H1 (cell line): ENCODE measurements around the gene NRM.
A peak's percentile ranks its signal among the peaks of the same experiment; 100 is the strongest.

ENCODE experiments used
- CREB1 ChIP-seq: IDR thresholded peaks from 2 replicates; pipeline ENCODE4 v1.6.1; 2012; ENCODE audit warnings: inconsistent platforms
- CTCF ChIP-seq, 3 experiments: IDR thresholded peaks; 1 replicate in 2 of 3; 2 replicates in 1 of 3; pipeline versions ENCODE4 v1.5.1 to v1.6.1; 2011; ENCODE audit warnings: low read length in 3 of 3, mild to moderate bottlenecking in 3 of 3, inconsistent platforms in 2 of 3, low read depth in 1 of 3, moderate library complexity in 1 of 3; ENCODE audit not compliant: insufficient read depth in 1 of 3; ENCODE audit errors: control extremely low read depth in 1 of 3
- EP300 ChIP-seq, 2 experiments: IDR thresholded peaks; 1 replicate in 1 of 2; 2 replicates in 1 of 2; pipeline ENCODE4 v1.6.1; 2011 to 2012; ENCODE audit warnings: low read depth in 2 of 2, low read length in 2 of 2, mild to moderate bottlenecking in 2 of 2, borderline replicate concordance in 1 of 2, inconsistent platforms in 1 of 2, moderate library complexity in 1 of 2
- POLR2A ChIP-seq, 2 experiments: IDR thresholded peaks; 1 replicate in 1 of 2; 2 replicates in 1 of 2; pipeline ENCODE4 v1.6.1; 2011; ENCODE audit warnings: low read depth in 2 of 2, low read length in 2 of 2, mild to moderate bottlenecking in 2 of 2; ENCODE audit errors: control extremely low read depth in 1 of 2
- POLR2AphosphoS5 ChIP-seq: IDR thresholded peaks from 2 replicates; pipeline ENCODE4 v1.6.1; 2011; ENCODE audit warnings: low read depth, low read length
- RXRA ChIP-seq: IDR thresholded peaks from 2 replicates; pipeline ENCODE4 v1.6.1; 2011; ENCODE audit warnings: low read depth, mild to moderate bottlenecking, low read length, moderate library complexity; ENCODE audit not compliant: insufficient read depth
- SP1 ChIP-seq: IDR thresholded peaks from 2 replicates; pipeline ENCODE4 v1.6.1; 2011; ENCODE audit warnings: low read depth, low read length
- YY1 ChIP-seq: IDR thresholded peaks from 2 replicates; pipeline ENCODE4 v1.6.1; 2011; ENCODE audit warnings: low read depth, mild to moderate bottlenecking, low read length
- TF ChIP-seq, protein P1 (sequence below): IDR thresholded peaks from 2 replicates; pipeline ENCODE4 v1.6.1; 2012; ENCODE audit warnings: inconsistent platforms

DNA sequence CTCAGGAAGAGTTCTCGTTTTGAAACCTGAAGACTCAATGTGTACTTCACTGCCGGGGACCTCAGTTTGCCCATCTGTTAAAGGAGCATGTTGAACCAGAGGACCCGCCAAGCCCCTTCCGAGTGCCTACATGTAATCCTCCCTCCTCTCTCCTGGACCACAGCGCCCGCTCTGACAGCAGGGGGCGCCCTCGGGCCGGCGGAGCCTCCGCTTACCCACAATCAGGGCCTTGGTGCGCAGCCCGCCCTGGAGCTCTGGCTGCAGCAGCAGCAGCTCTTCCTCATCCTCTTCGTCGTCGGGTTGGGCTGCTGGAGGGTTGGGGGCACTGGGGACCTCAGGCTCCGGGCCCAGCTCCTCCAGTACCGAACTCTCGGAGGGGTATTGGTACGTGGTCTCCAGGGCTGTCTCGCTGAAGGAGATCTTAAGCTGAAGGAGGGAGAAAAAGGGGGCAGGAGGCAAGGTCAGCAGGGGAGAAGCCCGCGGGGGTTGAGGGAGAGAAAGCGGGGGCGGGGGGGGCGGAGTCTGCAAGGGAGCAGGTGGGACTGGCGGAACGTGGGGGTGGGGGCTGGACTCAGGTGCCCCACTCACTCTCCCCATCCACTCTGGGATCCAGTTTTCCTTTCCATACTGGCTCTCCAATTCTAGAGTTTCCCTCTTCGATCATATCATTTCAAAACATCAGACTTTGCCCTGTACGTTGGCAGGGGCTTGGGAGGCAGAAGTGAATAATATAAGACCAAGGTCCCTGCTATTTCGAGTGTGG lies 11.6 kb downstream of the NRM start:
- peak in 2 of 3 experiments; percentile 96 to 97; a peak in 3 of 4 replicates for TF ChIP-seq CTCF (IDR thresholded peaks at IDR 0.05; ENCODE audit: control extremely low read depth in 1 of 3, insufficient read depth in 1 of 3, low read depth in 1 of 3, low read length in 3 of 3)
- no peak for TF ChIP-seq POLR2AphosphoS5
- no peak; a peak in 1 of 3 replicates for TF ChIP-seq EP300 (IDR thresholded peaks at IDR 0.05; ENCODE audit: borderline replicate concordance in 1 of 2, low read depth in 2 of 2, low read length in 2 of 2)
- no peak for TF ChIP-seq YY1
- no peak for TF ChIP-seq POLR2A (IDR thresholded peaks at IDR 0.05; ENCODE audit: control extremely low read depth in 1 of 2, low read depth in 2 of 2, low read length in 2 of 2)
- TF ChIP-seq SP1: no peak
- TF ChIP-seq, protein P1, sequence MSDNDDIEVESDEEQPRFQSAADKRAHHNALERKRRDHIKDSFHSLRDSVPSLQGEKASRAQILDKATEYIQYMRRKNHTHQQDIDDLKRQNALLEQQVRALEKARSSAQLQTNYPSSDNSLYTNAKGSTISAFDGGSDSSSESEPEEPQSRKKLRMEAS: peak; percentile 32; the same call in 1 of the 2 replicates
- no peak for TF ChIP-seq RXRA
- no peak for TF ChIP-seq CREB1
